AG04449 (cell line): ENCODE data around the gene CADPS.

Experiments used
- CTCF ChIA-PET: fragments of 350-600 bp; formaldehyde crosslinking; extraction: SDS; loops from one replicate; lab custom pipeline; 2021; ENCODE audit warnings: antibody characterized with exemption; lab: Yijun Ruan, JAX
- POLR2A ChIA-PET: fragments of 400-600, 350-600 bp; formaldehyde crosslinking; extraction: SDS; loops from one replicate; lab custom pipeline; 2020; ENCODE audit warnings: antibody characterized with exemption, inconsistent platforms; lab: Yijun Ruan, JAX
- DNase-seq: peaks from one replicate; pipeline ENCODE4 v3.0.0-alpha.2; 2010; ENCODE audit warnings: low read depth, low spot score
- H3K4me3 ChIP-seq: 2 replicates; pipeline ENCODE4 v1.5.1; 2011; ENCODE audit warnings: low read depth, mild to moderate bottlenecking, control low read depth, low read length
- CTCF ChIP-seq: IDR thresholded peaks from one replicate; pipeline ENCODE4 v1.5.1; 2011; ENCODE audit warnings: mild to moderate bottlenecking, moderate library complexity, low read length, control low read depth, inconsistent platforms; ENCODE audit not compliant: insufficient read depth; ENCODE audit errors: missing control alignments

CADPS gene

DNA sequence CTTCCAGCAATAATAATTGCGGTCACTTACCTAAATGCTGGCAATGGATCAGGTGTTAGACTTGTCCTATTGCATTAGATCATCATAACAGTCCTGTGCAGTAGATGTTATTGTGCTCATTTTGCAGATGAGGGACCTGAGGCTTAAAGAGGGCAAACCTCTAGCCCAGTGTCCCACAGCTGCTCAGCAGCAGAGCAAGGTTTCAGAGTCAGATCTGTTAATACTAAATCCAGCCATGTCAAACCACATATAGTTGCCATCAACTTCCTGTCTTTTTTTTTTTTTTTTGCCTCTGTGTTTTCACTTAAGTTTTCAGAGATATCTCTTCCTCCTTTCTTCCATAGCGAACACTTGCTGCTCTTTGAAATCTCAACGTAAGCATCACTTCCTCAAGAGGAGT is 514.0 kb downstream of the CADPS start:
- ChIA-PET CTCF (no interaction called here), POLR2A (no interaction called here)
- no peak for DNase-seq
- no peak for TF ChIP-seq CTCF
- no peak overlapping the region for H3K4me3 ChIP-seq

- ChIA-PET POLR2A (no interaction called here), CTCF (interaction anchor here (3.1 kb wide), 1 partner anchor 28 kb away, joined by 8 read pairs; no protein-coding TSS in a partner anchor)
- no peak overlapping the region for H3K4me3 ChIP-seq
- DNase-seq: no peak
- TF ChIP-seq CTCF: no peak
Measured at GRCh38 chr3:62359531-62359930, 515.7 kb downstream of the CADPS start.

DNA sequence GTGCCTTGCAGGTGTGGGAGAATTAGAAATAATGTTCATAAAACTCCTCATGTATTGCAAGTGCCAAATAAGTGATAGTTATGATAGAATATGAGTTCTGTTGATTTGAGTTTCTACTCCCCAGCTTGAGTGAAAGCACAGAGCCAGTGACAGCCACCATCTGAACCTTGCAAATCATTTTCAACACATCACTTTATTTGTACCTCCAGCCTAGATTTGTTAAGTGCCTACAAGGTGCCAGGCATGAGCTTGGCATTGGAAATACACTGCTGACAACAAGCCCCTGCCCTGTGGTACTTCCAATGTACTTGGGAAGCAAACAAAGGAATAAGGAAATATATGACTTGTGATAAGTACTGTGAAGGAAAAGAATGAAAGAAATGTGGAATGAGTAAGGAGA is 518.9 kb downstream of the CADPS start:
- DNase-seq: no peak
- CTCF ChIA-PET: no interaction called here
- TF ChIP-seq CTCF: no peak
- no peak overlapping the region for H3K4me3 ChIP-seq
- POLR2A ChIA-PET: no interaction called here

GRCh38 chr3:62355703-62356102 is 519.5 kb downstream of the CADPS start:
- no peak for TF ChIP-seq CTCF
- DNase-seq: no peak
- ChIA-PET CTCF (no interaction called here), POLR2A (no interaction called here)
- no peak overlapping the region for H3K4me3 ChIP-seq
